T-helper 1 cell treated with Interleukin-12 subunit alpha and Interleukin-12 subunit beta and Interleukin-4 antibody, amounts not matched to agents 30 ng/mL and 1 ng/mL, for 36 hours (primary cell): ENCODE results near the gene NECTIN1. TPM values are rescaled to one million over a fixed set of nuclear protein-coding genes. Genes with fewer than 3 reads are reported as not detected.

Experiments used
- intact Hi-C: fragments of 100-400 bp; cut with micrococcal nuclease; formaldehyde crosslinking; loops from one replicate; pipeline ENCODE4 v1.15.1; 2024
- total RNA-seq: library from RNA; stranded (reverse); gene quantifications from 2 replicates; pipeline ENCODE4 v1.2.3, GENCODE V29; 2022

NECTIN1 gene
- total RNA-seq, 1 donor from 2014 or later = 0.91 TPM

GRCh38 chr11:119716582-119717498 is 12.2 kb downstream of the NECTIN1 start:
- intact Hi-C loops = no loop called here

GRCh38 chr11:119714590-119714989 is 14.4 kb downstream of the NECTIN1 start:
- intact Hi-C loops = no loop called here

- intact Hi-C loops = no loop called here
These were observed 14.8 kb downstream of the NECTIN1 start for GRCh38 chr11:119714189-119714588.

GRCh38 chr11:119713359-119714040 is 15.5 kb downstream of the NECTIN1 start:
- intact Hi-C loops = no loop called here

GRCh38 chr11:119712459-119713358 is 16.3 kb downstream of the NECTIN1 start:
- intact Hi-C loops = no loop called here

GRCh38 chr11:119712006-119712405 is 17.0 kb downstream of the NECTIN1 start:
- intact Hi-C loops = no loop called here

GRCh38 chr11:119711476-119711875 is 17.5 kb downstream of the NECTIN1 start:
- intact Hi-C loops = no loop called here

GRCh38 chr11:119710417-119710816 is 18.6 kb downstream of the NECTIN1 start:
- intact Hi-C loops = no loop called here

- intact Hi-C loops = no loop called here
These were observed 19.2 kb downstream of the NECTIN1 start for GRCh38 chr11:119709638-119710346.

- intact Hi-C loops = no loop called here
These were observed 19.8 kb downstream of the NECTIN1 start for GRCh38 chr11:119709171-119709570.

- intact Hi-C loops = no loop called here
These were observed 20.6 kb downstream of the NECTIN1 start for GRCh38 chr11:119708384-119708783.

GRCh38 chr11:119706887-119707286 is 22.1 kb downstream of the NECTIN1 start:
- intact Hi-C loops = no loop called here

GRCh38 chr11:119706029-119706428 is 23.0 kb downstream of the NECTIN1 start:
- intact Hi-C loops = no loop called here

- intact Hi-C loops = no loop called here
These were observed 23.6 kb downstream of the NECTIN1 start for GRCh38 chr11:119705362-119705761.

- intact Hi-C loops = no loop called here
These were observed 24.2 kb downstream of the NECTIN1 start for GRCh38 chr11:119704849-119705248.

- intact Hi-C loops = no loop called here
These were observed 27.1 kb downstream of the NECTIN1 start for GRCh38 chr11:119701591-119702549.

- intact Hi-C loops = no loop called here
These were observed 28.3 kb downstream of the NECTIN1 start for GRCh38 chr11:119700536-119701346.

- intact Hi-C loops = no loop called here
These were observed 29.0 kb downstream of the NECTIN1 start for GRCh38 chr11:119700030-119700429.

- intact Hi-C loops = no loop called here
These were observed 29.8 kb downstream of the NECTIN1 start for GRCh38 chr11:119699227-119699626.
